ENCODE results near the gene GSTM3.

GSTM3 gene

GRCh38 chr1:109726728-109727373, 14.0 kb downstream of the GSTM3 start:
- intact Hi-C loops (cut with DNase I; ENCODE audit: low total_unique reads): no loop called here
- Histone ChIP-seq H3K4me1 (no peaks in the 10 kb centered on the region), H3K9me3 (no peaks in the 10 kb centered on the region), H3K4me3 (no peak overlapping the region), H3K36me3 (no peaks in the 10 kb centered on the region), H3K27me3 (no peaks in the 10 kb centered on the region), H3K27ac (no peak overlapping the region)
- no peak for DNase-seq
- no peak for TF ChIP-seq CTCF (IDR thresholded peaks at IDR 0.05)

GRCh38 chr1:109726007-109726406, 14.8 kb downstream of the GSTM3 start:
- Histone ChIP-seq H3K4me3 (no peak overlapping the region), H3K36me3 (no peaks in the 10 kb centered on the region), H3K27me3 (no peaks in the 10 kb centered on the region), H3K4me1 (no peaks in the 10 kb centered on the region), H3K27ac (no peak overlapping the region), H3K9me3 (no peaks in the 10 kb centered on the region)
- intact Hi-C loops (cut with DNase I; ENCODE audit: low total_unique reads): no loop called here
- no peak for DNase-seq
- TF ChIP-seq CTCF (IDR thresholded peaks at IDR 0.05): no peak

- no peak overlapping the region for H3K4me3 ChIP-seq
- no peak for DNase-seq
- H3K27ac ChIP-seq: no peak overlapping the region
- no peaks in the 10 kb centered on the region for H3K36me3 ChIP-seq
- H3K27me3 ChIP-seq: no peaks in the 10 kb centered on the region
- TF ChIP-seq CTCF (IDR thresholded peaks at IDR 0.05): no peak
- no peaks in the 10 kb centered on the region for H3K4me1 ChIP-seq
- intact Hi-C loops (cut with DNase I; ENCODE audit: low total_unique reads): no loop called here
- no peaks in the 10 kb centered on the region for H3K9me3 ChIP-seq
Observed at GRCh38 chr1:109725510-109725909, 15.3 kb downstream of the GSTM3 start.

GRCh38 chr1:109724933-109725332, 15.9 kb downstream of the GSTM3 start:
- Histone ChIP-seq H3K9me3 (no peaks in the 10 kb centered on the region), H3K27ac (no peak overlapping the region), H3K27me3 (no peaks in the 10 kb centered on the region), H3K4me3 (no peak overlapping the region), H3K4me1 (no peaks in the 10 kb centered on the region), H3K36me3 (no peaks in the 10 kb centered on the region)
- intact Hi-C loops (cut with DNase I; ENCODE audit: low total_unique reads): no loop called here
- no peak for DNase-seq
- TF ChIP-seq CTCF (IDR thresholded peaks at IDR 0.05): no peak

GRCh38 chr1:109722908-109723691, 17.7 kb downstream of the GSTM3 start:
- H3K27ac ChIP-seq: no peak overlapping the region
- intact Hi-C loops (cut with DNase I; ENCODE audit: low total_unique reads): no loop called here
- no peak for DNase-seq
- no peaks in the 10 kb centered on the region for H3K27me3 ChIP-seq
- H3K4me1 ChIP-seq: no peaks in the 10 kb centered on the region
- H3K4me3 ChIP-seq: no peak overlapping the region
- H3K9me3 ChIP-seq: no peaks in the 10 kb centered on the region
- no peak for TF ChIP-seq CTCF (IDR thresholded peaks at IDR 0.05)
- H3K36me3 ChIP-seq: no peaks in the 10 kb centered on the region
